Measurements from ENCODE around the gene NSG1.

- TF ChIP-seq, protein P1, sequence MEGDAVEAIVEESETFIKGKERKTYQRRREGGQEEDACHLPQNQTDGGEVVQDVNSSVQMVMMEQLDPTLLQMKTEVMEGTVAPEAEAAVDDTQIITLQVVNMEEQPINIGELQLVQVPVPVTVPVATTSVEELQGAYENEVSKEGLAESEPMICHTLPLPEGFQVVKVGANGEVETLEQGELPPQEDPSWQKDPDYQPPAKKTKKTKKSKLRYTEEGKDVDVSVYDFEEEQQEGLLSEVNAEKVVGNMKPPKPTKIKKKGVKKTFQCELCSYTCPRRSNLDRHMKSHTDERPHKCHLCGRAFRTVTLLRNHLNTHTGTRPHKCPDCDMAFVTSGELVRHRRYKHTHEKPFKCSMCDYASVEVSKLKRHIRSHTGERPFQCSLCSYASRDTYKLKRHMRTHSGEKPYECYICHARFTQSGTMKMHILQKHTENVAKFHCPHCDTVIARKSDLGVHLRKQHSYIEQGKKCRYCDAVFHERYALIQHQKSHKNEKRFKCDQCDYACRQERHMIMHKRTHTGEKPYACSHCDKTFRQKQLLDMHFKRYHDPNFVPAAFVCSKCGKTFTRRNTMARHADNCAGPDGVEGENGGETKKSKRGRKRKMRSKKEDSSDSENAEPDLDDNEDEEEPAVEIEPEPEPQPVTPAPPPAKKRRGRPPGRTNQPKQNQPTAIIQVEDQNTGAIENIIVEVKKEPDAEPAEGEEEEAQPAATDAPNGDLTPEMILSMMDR (IDR thresholded peaks at IDR 0.05) = no peak
- TF ChIP-seq POLR2A (IDR thresholded peaks at IDR 0.05) = no peak
These were observed 8.5 kb downstream of the NSG1 start for GRCh38 chr4:4395371-4395770.
